GM12872 (cell line): Measurements from ENCODE around the gene ENPP7.

Source experiments
- TF ChIP-seq, protein P1 (sequence below): IDR thresholded peaks from 3 replicates; pipeline ENCODE4 v1.5.1; 2011; ENCODE audit warnings: low read depth, mild to moderate bottlenecking, low read length, moderate library complexity; ENCODE audit not compliant: insufficient read depth

The ENPP7 gene

GRCh38 chr17:79785900-79786810, 55.4 kb downstream of the ENPP7 start:
- TF ChIP-seq, protein P1, sequence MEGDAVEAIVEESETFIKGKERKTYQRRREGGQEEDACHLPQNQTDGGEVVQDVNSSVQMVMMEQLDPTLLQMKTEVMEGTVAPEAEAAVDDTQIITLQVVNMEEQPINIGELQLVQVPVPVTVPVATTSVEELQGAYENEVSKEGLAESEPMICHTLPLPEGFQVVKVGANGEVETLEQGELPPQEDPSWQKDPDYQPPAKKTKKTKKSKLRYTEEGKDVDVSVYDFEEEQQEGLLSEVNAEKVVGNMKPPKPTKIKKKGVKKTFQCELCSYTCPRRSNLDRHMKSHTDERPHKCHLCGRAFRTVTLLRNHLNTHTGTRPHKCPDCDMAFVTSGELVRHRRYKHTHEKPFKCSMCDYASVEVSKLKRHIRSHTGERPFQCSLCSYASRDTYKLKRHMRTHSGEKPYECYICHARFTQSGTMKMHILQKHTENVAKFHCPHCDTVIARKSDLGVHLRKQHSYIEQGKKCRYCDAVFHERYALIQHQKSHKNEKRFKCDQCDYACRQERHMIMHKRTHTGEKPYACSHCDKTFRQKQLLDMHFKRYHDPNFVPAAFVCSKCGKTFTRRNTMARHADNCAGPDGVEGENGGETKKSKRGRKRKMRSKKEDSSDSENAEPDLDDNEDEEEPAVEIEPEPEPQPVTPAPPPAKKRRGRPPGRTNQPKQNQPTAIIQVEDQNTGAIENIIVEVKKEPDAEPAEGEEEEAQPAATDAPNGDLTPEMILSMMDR = no peak

DNA sequence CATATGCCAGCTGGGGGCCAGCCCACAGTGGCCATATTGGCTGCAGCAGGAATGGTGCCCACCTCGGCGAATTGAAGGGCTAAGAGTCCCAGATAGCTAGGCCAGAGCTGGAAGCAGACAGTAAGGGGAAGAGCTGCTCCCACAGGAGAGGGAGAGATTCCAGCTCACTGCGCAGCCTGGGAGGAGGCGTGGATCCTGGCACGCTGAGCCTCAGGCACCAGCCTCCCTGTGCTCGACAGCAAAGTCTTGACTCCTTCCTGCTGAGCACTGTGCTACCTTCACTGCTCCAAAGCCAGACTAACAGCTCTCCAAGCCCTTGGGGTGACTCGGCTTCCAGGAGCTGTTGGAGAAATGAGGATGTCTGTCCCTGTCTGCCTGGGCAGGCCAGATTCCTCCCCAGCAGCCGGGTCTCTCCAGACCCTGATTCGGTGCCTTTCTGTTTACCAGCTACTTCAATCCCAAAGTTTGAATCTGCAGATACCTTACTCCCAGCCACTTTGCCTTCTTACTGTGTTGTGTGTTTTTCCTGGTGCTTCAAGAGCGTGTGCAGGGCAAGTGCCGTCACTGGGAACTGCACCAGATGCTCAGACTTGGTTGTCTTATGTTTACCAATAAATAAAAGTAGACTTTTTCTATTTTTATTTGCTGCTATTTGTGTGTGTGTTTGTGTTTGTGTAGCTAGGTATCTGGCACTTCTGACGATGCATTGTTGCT, 56.3 kb downstream of the ENPP7 start:
- TF ChIP-seq, protein P1 = no peak

GRCh38 chr17:79788455-79788854, 57.7 kb downstream of the ENPP7 start:
- TF ChIP-seq, protein P1 = no peak

GRCh38 chr17:79788989-79789942, 58.5 kb downstream of the ENPP7 start:
- TF ChIP-seq, protein P1 = no peak

DNA sequence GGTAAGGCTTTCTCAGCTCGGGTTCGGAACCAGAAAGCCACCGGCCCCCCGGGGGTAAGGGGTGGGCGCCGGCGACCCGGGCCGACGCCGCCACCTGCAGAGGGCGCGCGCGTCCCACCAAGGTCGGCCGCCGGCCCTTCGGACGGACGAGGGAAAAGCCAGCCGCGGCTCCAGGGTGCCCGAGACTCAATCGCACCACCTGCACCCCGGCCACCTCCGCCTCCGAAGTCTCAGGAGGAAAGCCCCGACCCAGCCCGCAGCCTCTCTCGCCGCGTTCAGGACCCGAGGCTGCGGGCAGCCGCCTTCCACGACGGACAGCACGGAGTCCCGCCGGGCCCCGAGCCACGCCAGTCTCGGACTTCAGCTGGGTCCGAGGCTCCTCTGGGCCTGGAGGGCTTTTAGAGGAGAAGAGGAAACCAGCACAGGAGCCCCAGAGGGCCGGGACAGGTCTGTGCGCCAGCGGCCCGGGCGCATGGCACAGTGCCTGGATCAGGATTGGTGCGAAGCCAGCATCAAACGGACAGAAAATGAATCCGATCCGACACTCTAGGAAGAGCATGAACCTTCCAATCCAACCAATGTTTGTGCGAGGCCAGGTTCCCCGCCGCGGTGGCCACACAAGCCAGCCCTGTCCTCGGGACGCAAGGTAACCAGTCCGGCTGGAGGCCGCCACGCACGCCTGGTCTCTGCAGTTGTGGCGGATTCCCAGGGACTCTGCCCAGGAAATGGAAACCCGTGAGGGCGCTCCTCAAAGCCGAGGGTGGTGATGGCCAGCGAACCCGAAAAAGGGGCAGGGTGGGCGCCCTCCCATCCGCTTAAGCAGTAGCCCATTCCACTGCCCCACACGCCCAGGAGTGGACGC, 59.4 kb downstream of the ENPP7 start:
- TF ChIP-seq, protein P1 = peak; percentile 66

DNA sequence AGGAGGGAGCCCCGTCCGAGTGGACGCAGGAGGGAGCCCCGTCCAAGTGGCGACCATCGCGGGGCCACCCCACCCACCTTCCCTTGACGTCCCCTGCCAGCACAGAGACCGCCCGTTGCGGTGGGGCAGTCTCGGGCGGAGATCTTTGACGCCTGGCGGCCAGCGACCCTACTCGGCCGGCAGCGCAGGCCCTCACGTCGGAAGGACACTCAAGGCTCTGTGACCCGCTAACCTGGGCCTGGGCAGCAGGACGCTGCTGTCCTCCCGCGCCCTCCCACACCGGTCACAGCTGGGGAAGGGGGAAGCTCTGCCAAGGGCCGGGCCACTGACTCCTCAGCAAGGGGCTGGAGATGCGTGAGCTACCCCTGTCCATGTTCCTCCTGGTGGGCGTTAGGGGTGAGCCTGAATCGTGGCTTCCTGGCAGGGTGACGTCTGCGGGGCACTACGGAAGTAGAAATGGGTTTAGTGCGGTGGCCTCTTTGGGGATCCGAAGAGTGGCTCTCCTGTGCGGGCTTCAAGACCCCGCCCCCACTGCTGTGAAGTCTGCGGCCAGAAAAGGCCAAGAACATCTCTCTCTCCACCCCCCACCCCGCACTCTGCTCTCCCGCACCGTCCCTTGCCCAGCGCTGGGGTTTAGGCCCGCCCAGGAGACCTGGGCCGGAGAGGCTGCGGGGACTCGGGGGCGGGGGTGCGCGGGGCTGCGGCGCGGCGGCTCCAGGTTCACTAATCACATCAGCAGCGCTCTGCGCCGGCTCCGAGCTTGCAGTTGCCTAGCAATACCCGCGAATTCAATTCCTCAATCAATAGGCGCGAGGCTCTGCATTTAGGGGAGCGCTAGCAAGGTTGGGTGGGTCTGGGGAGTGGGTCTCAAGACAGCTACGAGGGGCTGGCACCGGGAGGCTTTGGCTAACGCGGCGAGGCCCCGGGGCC, 60.3 kb downstream of the ENPP7 start:
- TF ChIP-seq, protein P1 = no peak
